Astrocyte (in vitro differentiated cells and primary cell): ENCODE measurements around the gene KDM2B. TPM values are rescaled to one million over a fixed set of nuclear protein-coding genes. Genes with fewer than 3 reads are reported as not detected.

Source experiments
- DNase-seq: peaks from one replicate; pipeline ENCODE4 v3.0.0-alpha.2; 2010; ENCODE audit warnings: low read depth
- FAIRE-seq: peaks from 2 replicates; lab custom pipeline; 2011; peaks lifted over from hg19 to GRCh38; lab: Jason Lieb, UNC
- H2AFZ ChIP-seq: 2 replicates; pipeline ENCODE4 v1.6.0; 2012; ENCODE audit warnings: low read depth, low read length, inconsistent platforms
- H3K27ac ChIP-seq: 2 replicates; pipeline ENCODE4 v1.5.1; 2011; ENCODE audit warnings: low read depth, low read length, inconsistent platforms
- H3K27me3 ChIP-seq: 2 replicates; pipeline ENCODE4 v1.6.0; 2011; ENCODE audit warnings: low read length, inconsistent platforms; ENCODE audit not compliant: insufficient read depth
- H3K36me3 ChIP-seq: 2 replicates; pipeline ENCODE4 v1.5.1; 2011; ENCODE audit warnings: low read length, inconsistent platforms; ENCODE audit not compliant: insufficient read depth
- H3K4me1 ChIP-seq: 2 replicates; pipeline ENCODE4 v1.5.1; 2011; ENCODE audit warnings: low read length, inconsistent platforms; ENCODE audit not compliant: insufficient read depth
- H3K4me2 ChIP-seq: 2 replicates; pipeline ENCODE4 v1.6.0; 2012; ENCODE audit warnings: low read length, inconsistent platforms
- H3K4me3 ChIP-seq: 2 replicates; pipeline ENCODE4 v1.5.1; 2011; ENCODE audit warnings: low read depth, mild to moderate bottlenecking, low read length, inconsistent platforms; ENCODE audit not compliant: insufficient read depth
- H3K79me2 ChIP-seq: 2 replicates; pipeline ENCODE4 v1.6.0; 2012; ENCODE audit warnings: mild to moderate bottlenecking, low read length, inconsistent platforms; ENCODE audit not compliant: insufficient read depth
- H3K9ac ChIP-seq: 2 replicates; pipeline ENCODE4 v1.6.0; 2012; ENCODE audit warnings: mild to moderate bottlenecking, low read length, inconsistent platforms
- H3K9me3 ChIP-seq: 2 replicates; pipeline ENCODE4 v1.5.1; 2012; ENCODE audit warnings: low read depth, mild to moderate bottlenecking, low read length, inconsistent platforms; ENCODE audit not compliant: insufficient read depth
- H4K20me1 ChIP-seq: 2 replicates; pipeline ENCODE4 v1.6.0; 2012; ENCODE audit warnings: low read length, inconsistent platforms; ENCODE audit not compliant: insufficient read depth
- H3K27ac Mint-ChIP-seq: one replicate; pipeline ENCODE4 v1.8.0; 2021; ENCODE audit warnings: mild to moderate bottlenecking, mixed read lengths; ENCODE audit not compliant: unreplicated experiment
- H3K27me3 Mint-ChIP-seq: one replicate; pipeline ENCODE4 v1.8.0; 2021; ENCODE audit warnings: low read depth, mixed read lengths; ENCODE audit not compliant: unreplicated experiment
- H3K36me3 Mint-ChIP-seq: one replicate; pipeline ENCODE4 v1.8.0; 2021; ENCODE audit warnings: low read depth, mixed read lengths; ENCODE audit not compliant: unreplicated experiment
- H3K4me1 Mint-ChIP-seq: one replicate; pipeline ENCODE4 v1.8.0; 2021; ENCODE audit warnings: low read depth, mixed read lengths; ENCODE audit not compliant: unreplicated experiment
- H3K4me3 Mint-ChIP-seq: one replicate; pipeline ENCODE4 v1.8.0; 2021; ENCODE audit warnings: mild to moderate bottlenecking, moderate library complexity, mixed read lengths; ENCODE audit not compliant: unreplicated experiment
- H3K9me3 Mint-ChIP-seq: one replicate; pipeline ENCODE4 v1.8.0; 2021; ENCODE audit warnings: mild to moderate bottlenecking, mixed read lengths; ENCODE audit not compliant: unreplicated experiment
- CTCF ChIP-seq: IDR thresholded peaks from 2 replicates; pipeline ENCODE4 v1.5.1; 2011; ENCODE audit warnings: low read depth, mild to moderate bottlenecking, inconsistent platforms, low read length, moderate library complexity; ENCODE audit not compliant: insufficient read depth
- EZH2 ChIP-seq: IDR thresholded peaks from 2 replicates; pipeline ENCODE4 v1.6.1; 2012; ENCODE audit warnings: mild to moderate bottlenecking, low read length, inconsistent platforms; ENCODE audit not compliant: insufficient read depth
- total RNA-seq: library from RNA; stranded (reverse); gene quantifications from 2 replicates; pipeline ENCODE4 v1.2.1, GENCODE V29; 2021

Gene KDM2B
- total RNA-seq, 1 donor from 2014 or later, result 23.4 TPM

DNA sequence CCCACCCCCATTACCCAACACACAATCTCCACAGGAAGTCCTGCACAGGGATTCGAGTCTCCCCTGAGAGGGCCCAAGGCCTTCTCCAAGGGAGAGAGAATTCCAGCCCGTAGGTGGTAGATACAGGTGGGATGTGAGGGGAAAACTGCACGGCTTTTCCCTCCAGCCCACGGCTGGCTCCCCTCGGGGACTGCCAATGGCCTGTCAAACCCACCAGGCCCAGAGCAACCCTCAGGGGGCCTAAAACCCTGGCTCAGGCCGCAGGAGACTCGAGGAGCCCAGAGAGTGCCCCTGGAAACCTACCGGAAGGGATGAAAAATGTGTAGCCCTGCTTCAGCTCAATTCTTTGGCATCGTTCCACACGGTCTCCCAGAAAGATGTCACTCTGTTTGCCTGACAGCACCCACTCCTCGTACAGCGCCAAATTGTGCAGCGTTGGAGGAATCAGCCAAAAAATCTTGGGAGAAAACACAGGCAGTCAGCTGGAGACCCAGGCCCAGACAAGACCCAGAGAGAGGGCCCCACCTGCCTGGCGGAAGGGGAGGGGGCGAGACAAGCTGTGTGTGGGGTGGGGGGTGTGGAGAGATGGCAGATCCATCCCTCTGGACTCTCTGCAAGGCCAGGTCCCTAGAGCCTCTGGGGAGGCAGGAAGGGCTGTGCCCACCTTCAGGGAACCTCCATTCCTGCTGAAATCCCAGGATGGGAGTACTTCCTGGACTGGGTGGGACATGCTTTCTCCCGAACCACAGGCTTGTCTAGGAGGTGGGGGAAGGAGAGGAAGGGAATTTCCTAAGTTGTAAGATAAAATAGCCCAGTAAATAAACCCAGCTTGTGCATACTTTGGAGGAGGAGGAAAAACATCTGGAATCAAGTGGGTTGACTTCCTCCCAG is 48.1 kb downstream of the KDM2B start:
- H4K20me1 ChIP-seq, result peaks cover 13% of the 10 kb centered on the region
- Mint-ChIP-seq H3K9me3 (no peaks in the 10 kb centered on the region), H3K4me3 (no peak overlapping the region)

DNA sequence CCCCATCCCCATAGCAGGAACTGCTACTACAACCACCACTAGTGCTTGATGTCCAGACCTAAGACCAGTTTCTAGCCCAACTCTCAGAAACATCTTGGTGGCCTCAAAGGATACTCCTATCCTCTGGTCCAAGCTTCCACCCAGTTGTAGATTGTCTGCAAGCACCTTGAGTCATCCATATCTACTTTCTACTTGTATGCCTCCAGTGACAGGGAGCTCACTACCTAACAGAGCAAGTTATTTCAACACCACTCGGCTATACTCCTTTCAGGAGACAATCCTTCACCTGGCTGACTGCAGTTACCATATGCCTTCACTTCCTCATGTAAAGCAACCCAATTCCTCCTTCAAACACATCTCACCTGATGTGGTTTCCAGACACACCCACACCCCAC is 49.5 kb downstream of the KDM2B start:
- Mint-ChIP-seq H3K4me1 (peaks cover 5% of the 10 kb centered on the region), H3K27ac (no peak overlapping the region)

More for the DNA sequence above, 48.1 kb downstream of the KDM2B start:
- H3K27me3 ChIP-seq, result no peaks in the 10 kb centered on the region
- H3K4me1 ChIP-seq, result peaks cover 28% of the 10 kb centered on the region
- no peak for TF ChIP-seq EZH2
- TF ChIP-seq CTCF, result no peak
- H3K4me2 ChIP-seq, result no peak overlapping the region
- H3K4me3 ChIP-seq, result no peak overlapping the region
- no peaks in the 10 kb centered on the region for H3K36me3 ChIP-seq
- H3K27ac ChIP-seq, result no peak overlapping the region
- no peak for FAIRE-seq
- H3K79me2 ChIP-seq, result no peaks in the 10 kb centered on the region
- H3K27ac Mint-ChIP-seq, result no peak overlapping the region
- no peak overlapping the region for H3K9ac ChIP-seq
- H3K27me3 Mint-ChIP-seq, result no peaks in the 10 kb centered on the region
- DNase-seq, result peak; percentile 16
- no peaks in the 10 kb centered on the region for H3K9me3 ChIP-seq
- peaks cover 7% of the 10 kb centered on the region for H3K4me1 Mint-ChIP-seq
- no peak overlapping the region for H2AFZ ChIP-seq
- peaks cover 14% of the 10 kb centered on the region for H3K36me3 Mint-ChIP-seq

More for the DNA sequence above, 49.5 kb downstream of the KDM2B start:
- Mint-ChIP-seq H3K4me3 (no peak overlapping the region), H3K9me3 (no peaks in the 10 kb centered on the region), H3K36me3 (peaks cover 14% of the 10 kb centered on the region), H3K27me3 (no peaks in the 10 kb centered on the region)
- TF ChIP-seq EZH2 (no peak), CTCF (no peak)
- no peak overlapping the region for H3K9ac ChIP-seq
- no peak overlapping the region for H2AFZ ChIP-seq
- DNase-seq (no peak), FAIRE-seq (no peak)
- H3K4me3 ChIP-seq, result no peak overlapping the region
- H3K79me2 ChIP-seq, result no peaks in the 10 kb centered on the region
- H4K20me1 ChIP-seq, result peaks cover 13% of the 10 kb centered on the region
- H3K4me2 ChIP-seq, result no peak overlapping the region
- H3K27me3 ChIP-seq, result no peaks in the 10 kb centered on the region
- H3K36me3 ChIP-seq, result no peaks in the 10 kb centered on the region
- H3K4me1 ChIP-seq, result peaks cover 14% of the 10 kb centered on the region
- H3K27ac ChIP-seq, result no peak overlapping the region
- no peaks in the 10 kb centered on the region for H3K9me3 ChIP-seq
